Left ventricle myocardium inferior (tissue), 1 donor: ENCODE data around the gene EHBP1L1. TPM values are rescaled to one million over a fixed set of nuclear protein-coding genes. Genes with fewer than 3 reads are reported as not detected.

Source experiments
- DNase-seq: peaks from one replicate; pipeline ENCODE4 v3.0.0-alpha.2; 2020
- H3K27ac ChIP-seq: fragments of 200-600 bp; replicated peaks from 2 replicates; pipeline ENCODE4 v1.8.0; 2021
- H3K27me3 ChIP-seq: fragments of 200-600 bp; 2 replicates; pipeline ENCODE4 v1.8.0; 2021; ENCODE audit warnings: low read depth
- H3K36me3 ChIP-seq: fragments of 200-600 bp; 2 replicates; pipeline ENCODE4 v1.8.0; 2021
- H3K4me1 ChIP-seq: fragments of 200-600 bp; 2 replicates; pipeline ENCODE4 v1.8.0; 2021
- H3K4me3 ChIP-seq: fragments of 200-600 bp; 2 replicates; pipeline ENCODE4 v1.8.0; 2021; ENCODE audit warnings: mild to moderate bottlenecking, moderate library complexity
- H3K9me3 ChIP-seq: fragments of 200-600 bp; replicated peaks from 2 replicates; pipeline ENCODE4 v1.8.0; 2021
- intact Hi-C: fragments of 100-400 bp; cut with micrococcal nuclease; formaldehyde crosslinking; loops from one replicate; pipeline ENCODE4 v1.11.0; 2022
- total RNA-seq: library from RNA; stranded (reverse); fragmentation: NEBNext Ultra II Directional; extraction: Animal tissue kit (Norgen Biotek cat#: 25700); gene quantifications from one replicate; pipeline ENCODE4 v1.2.1, GENCODE V29; 2021
- TF ChIP-seq, protein P1 (sequence below): fragments of 200-600 bp; IDR thresholded peaks from 2 replicates; pipeline ENCODE4 v1.8.0; 2021; ENCODE audit warnings: antibody characterized with exemption, mild to moderate bottlenecking, borderline replicate concordance
- donor health status: DM: no; HTN: yes; CAD: no; lungs with severe emphysema.

Gene EHBP1L1
- total RNA-seq, 1 donor from 2014 or later: 69.5 TPM

DNA sequence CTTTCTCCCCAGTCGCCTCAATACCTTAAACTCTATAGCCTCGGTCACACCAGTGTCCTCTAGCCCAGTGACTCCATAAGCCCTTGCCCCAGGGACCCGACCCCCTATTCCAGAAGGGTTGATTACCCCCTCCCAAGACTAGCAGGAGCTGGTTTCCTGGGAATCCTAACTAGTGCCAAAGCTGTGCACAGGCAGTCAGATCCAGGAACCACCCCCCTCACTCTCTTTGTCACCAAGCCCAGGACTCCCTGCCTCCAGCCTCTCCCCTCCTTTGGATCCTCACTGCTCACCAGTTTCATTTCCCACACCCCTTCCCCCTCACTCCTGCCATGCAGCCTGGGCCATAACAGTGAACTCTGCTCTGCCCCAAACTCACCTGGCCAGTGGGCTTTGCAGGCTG lies 27.5 kb upstream of the EHBP1L1 start:
- no peaks in the 10 kb centered on the region for H3K27me3 ChIP-seq
- DNase-seq: no peak
- H3K9me3 ChIP-seq: no peaks in the 10 kb centered on the region
- H3K4me3 ChIP-seq: no peak overlapping the region
- intact Hi-C loops: no loop called here
- TF ChIP-seq, protein P1, sequence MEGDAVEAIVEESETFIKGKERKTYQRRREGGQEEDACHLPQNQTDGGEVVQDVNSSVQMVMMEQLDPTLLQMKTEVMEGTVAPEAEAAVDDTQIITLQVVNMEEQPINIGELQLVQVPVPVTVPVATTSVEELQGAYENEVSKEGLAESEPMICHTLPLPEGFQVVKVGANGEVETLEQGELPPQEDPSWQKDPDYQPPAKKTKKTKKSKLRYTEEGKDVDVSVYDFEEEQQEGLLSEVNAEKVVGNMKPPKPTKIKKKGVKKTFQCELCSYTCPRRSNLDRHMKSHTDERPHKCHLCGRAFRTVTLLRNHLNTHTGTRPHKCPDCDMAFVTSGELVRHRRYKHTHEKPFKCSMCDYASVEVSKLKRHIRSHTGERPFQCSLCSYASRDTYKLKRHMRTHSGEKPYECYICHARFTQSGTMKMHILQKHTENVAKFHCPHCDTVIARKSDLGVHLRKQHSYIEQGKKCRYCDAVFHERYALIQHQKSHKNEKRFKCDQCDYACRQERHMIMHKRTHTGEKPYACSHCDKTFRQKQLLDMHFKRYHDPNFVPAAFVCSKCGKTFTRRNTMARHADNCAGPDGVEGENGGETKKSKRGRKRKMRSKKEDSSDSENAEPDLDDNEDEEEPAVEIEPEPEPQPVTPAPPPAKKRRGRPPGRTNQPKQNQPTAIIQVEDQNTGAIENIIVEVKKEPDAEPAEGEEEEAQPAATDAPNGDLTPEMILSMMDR: no peak
- H3K36me3 ChIP-seq: peaks cover 63% of the 10 kb centered on the region
- peaks cover 16% of the 10 kb centered on the region for H3K4me1 ChIP-seq
- H3K27ac ChIP-seq: no peak overlapping the region

DNA sequence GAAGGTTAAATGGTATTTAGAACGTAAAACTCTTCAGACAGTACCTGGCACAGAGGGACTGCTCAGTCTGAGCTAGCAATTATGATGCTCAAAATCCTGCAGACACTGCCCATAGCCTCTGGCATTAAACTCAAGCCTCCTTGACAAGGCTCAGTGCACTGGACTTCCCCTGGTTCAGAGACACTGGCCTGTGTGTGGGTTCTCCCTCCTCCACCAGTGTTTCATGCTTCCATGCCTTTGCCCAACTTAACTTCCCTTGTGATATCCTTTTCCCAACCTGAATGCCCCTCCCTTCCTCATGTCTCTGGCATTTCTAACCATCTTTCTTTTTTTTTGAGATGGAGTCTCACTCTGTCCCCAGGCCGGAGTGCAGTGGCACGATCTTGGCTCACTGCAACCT lies 26.8 kb upstream of the EHBP1L1 start:
- H3K27me3 ChIP-seq: no peaks in the 10 kb centered on the region
- peaks cover 23% of the 10 kb centered on the region for H3K4me1 ChIP-seq
- H3K4me3 ChIP-seq: no peak overlapping the region
- TF ChIP-seq, protein P1: no peak
- no peak overlapping the region for H3K27ac ChIP-seq
- H3K36me3 ChIP-seq: peaks cover 68% of the 10 kb centered on the region
- intact Hi-C loops: no loop called here
- H3K9me3 ChIP-seq: no peaks in the 10 kb centered on the region
- DNase-seq: no peak

- H3K4me3 ChIP-seq: no peak overlapping the region
- peaks cover 50% of the 10 kb centered on the region for H3K4me1 ChIP-seq
- H3K9me3 ChIP-seq: no peaks in the 10 kb centered on the region
- no peak overlapping the region for H3K27ac ChIP-seq
- no peaks in the 10 kb centered on the region for H3K27me3 ChIP-seq
- intact Hi-C loops: no loop called here
- H3K36me3 ChIP-seq: peaks cover 63% of the 10 kb centered on the region
- peak; percentile 45 for DNase-seq
- TF ChIP-seq, protein P1: peak; percentile 48
Measured at GRCh38 chr11:65551572-65552387, 24.1 kb upstream of the EHBP1L1 start.

- no peak for DNase-seq
- Histone ChIP-seq H3K4me1 (peaks cover 57% of the 10 kb centered on the region), H3K4me3 (no peak overlapping the region), H3K27ac (no peak overlapping the region), H3K27me3 (no peaks in the 10 kb centered on the region), H3K36me3 (peaks cover 57% of the 10 kb centered on the region), H3K9me3 (no peaks in the 10 kb centered on the region)
- intact Hi-C loops: no loop called here
- TF ChIP-seq, protein P1: no peak
Measured at GRCh38 chr11:65552388-65552951, 23.4 kb upstream of the EHBP1L1 start.

GRCh38 chr11:65553301-65554001 lies 22.4 kb upstream of the EHBP1L1 start:
- peaks cover 62% of the 10 kb centered on the region for H3K4me1 ChIP-seq
- H3K36me3 ChIP-seq: peaks cover 48% of the 10 kb centered on the region
- no peak overlapping the region for H3K27ac ChIP-seq
- H3K27me3 ChIP-seq: no peaks in the 10 kb centered on the region
- DNase-seq: no peak
- H3K4me3 ChIP-seq: no peak overlapping the region
- TF ChIP-seq, protein P1: no peak
- no peaks in the 10 kb centered on the region for H3K9me3 ChIP-seq
- intact Hi-C loops: no loop called here
